GM19455 (cell line): ENCODE measurements around the gene PRKAA1.
"Not testable (repeated sequence)": the region's sequence is repeated elsewhere in the genome, so short reads cannot be mapped to it uniquely, and the experiment has no call there.

Experiments
- ATAC-seq: cut with Tn5 transposase; IDR thresholded peaks from one replicate; pipeline ENCODE4 v1.9.1; 2021; ENCODE audit not compliant: unreplicated experiment

The PRKAA1 gene

GRCh38 chr5:40734986-40735385, 63.2 kb downstream of the PRKAA1 start:
- ATAC-seq, result no peak

GRCh38 chr5:40733879-40734563, 64.2 kb downstream of the PRKAA1 start:
- no peak for ATAC-seq

GRCh38 chr5:40733434-40733833, 64.7 kb downstream of the PRKAA1 start:
- no peak for ATAC-seq

- not testable (repeated sequence) for ATAC-seq
Measured at GRCh38 chr5:40722497-40722911, 75.7 kb downstream of the PRKAA1 start.

GRCh38 chr5:40720069-40720468, 78.1 kb downstream of the PRKAA1 start:
- ATAC-seq, result no peak

- ATAC-seq, result no peak
Measured at GRCh38 chr5:40717281-40717680, 80.9 kb downstream of the PRKAA1 start.

GRCh38 chr5:40716590-40716989, 81.6 kb downstream of the PRKAA1 start:
- no peak for ATAC-seq

GRCh38 chr5:40716000-40716399, 82.2 kb downstream of the PRKAA1 start:
- no peak for ATAC-seq

- ATAC-seq, result no peak
Measured at GRCh38 chr5:40714001-40714400, 84.2 kb downstream of the PRKAA1 start.

GRCh38 chr5:40710575-40710974, 87.6 kb downstream of the PRKAA1 start:
- not testable (repeated sequence) for ATAC-seq
